K562 (cell line): ENCODE measurements around the gene CTBP2. TPM values are rescaled to one million over a fixed set of nuclear protein-coding genes. Genes with fewer than 3 reads are reported as not detected.

Source experiments
- BCL6 ChIP-seq: fragments of 250-450 bp; sonication (Bioruptor Pico); IDR thresholded peaks from 2 replicates; pipeline ENCODE4 v1.4.0; 2020
- BRCA1 ChIP-seq, 2 experiments: fragments of 450-650 bp in 1 of 2; sonication (generic) in 1 of 2; formaldehyde crosslinking in 1 of 2; IDR thresholded peaks; 2 replicates each; pipeline versions ENCODE4 v1.5.0 to v1.6.1; 2017 to 2020; ENCODE audit warnings: mild to moderate bottlenecking in 1 of 2, missing genetic modification reagents in 1 of 2
- CBFA2T3 ChIP-seq: fragments of 450-650 bp; IDR thresholded peaks from 2 replicates; pipeline ENCODE4 v1.6.1; 2017
- CBX3 ChIP-seq, 2 experiments: IDR thresholded peaks; 1 replicate in 1 of 2; 2 replicates in 1 of 2; pipeline ENCODE4 v1.6.1; 2012; ENCODE audit warnings: inconsistent platforms in 2 of 2, low read length in 2 of 2, borderline replicate concordance in 1 of 2, control low read depth in 1 of 2
- COPS2 ChIP-seq: fragments of 450-650 bp; conservative IDR thresholded peaks from 2 replicates; pipeline ENCODE4 v1.6.1; 2016; ENCODE audit warnings: mild to moderate bottlenecking, moderate library complexity
- FOXP1 ChIP-seq: sonication (generic); formaldehyde crosslinking; IDR thresholded peaks from 2 replicates; pipeline ENCODE4 v1.8.0; 2022; ENCODE audit warnings: mild to moderate bottlenecking, missing genetic modification reagents
- GABPB2 ChIP-seq: fragments of 250-450 bp; sonication (Bioruptor Pico); conservative IDR thresholded peaks from 2 replicates; pipeline ENCODE4 v1.5.1; 2021; ENCODE audit warnings: mild to moderate bottlenecking
- PHB2 ChIP-seq: fragments of 450-650 bp; IDR thresholded peaks from 2 replicates; pipeline ENCODE4 v1.6.1; 2017; ENCODE audit warnings: low read depth
- PML ChIP-seq: IDR thresholded peaks from 2 replicates; pipeline ENCODE4 v1.6.1; 2012; ENCODE audit warnings: low read length, inconsistent platforms
- SAP30 ChIP-seq: fragments of 200-600 bp; sonication (generic); IDR thresholded peaks from 2 replicates; pipeline ENCODE4 v1.6.1; 2012; ENCODE audit warnings: borderline replicate concordance, low read depth, mild to moderate bottlenecking, moderate library complexity, low read length, control low read depth, inconsistent platforms; ENCODE audit not compliant: insufficient read depth, poor library complexity, severe bottlenecking
- TCF3 ChIP-seq: sonication (generic); formaldehyde crosslinking; IDR thresholded peaks from 2 replicates; pipeline ENCODE4 v1.4.0; 2020; ENCODE audit warnings: mild to moderate bottlenecking, missing genetic modification reagents
- XRCC3 ChIP-seq: fragments of 450-650 bp; IDR thresholded peaks from 2 replicates; pipeline ENCODE4 v1.6.1; 2017; ENCODE audit warnings: mild to moderate bottlenecking, moderate library complexity
- ZBED1 ChIP-seq: IDR thresholded peaks from 2 replicates; pipeline ENCODE4 v1.6.1; 2014
- ZBTB1 ChIP-seq: sonication (generic); formaldehyde crosslinking; IDR thresholded peaks from 2 replicates; pipeline ENCODE4 v1.8.1; 2023; ENCODE audit warnings: missing genetic modification reagents, low read depth, mild to moderate bottlenecking, borderline replicate concordance
- ZNF143 ChIP-seq: sonication (generic); formaldehyde crosslinking; IDR thresholded peaks from 2 replicates; pipeline ENCODE4 v1.9.0; 2022; ENCODE audit warnings: mild to moderate bottlenecking, missing genetic modification reagents
- ZNF263 ChIP-seq: sonication (generic); formaldehyde crosslinking; IDR thresholded peaks from 2 replicates; pipeline ENCODE4 v1.8.0; 2022; ENCODE audit warnings: mild to moderate bottlenecking, missing genetic modification reagents, borderline replicate concordance
- ZNF695 ChIP-seq: fragments of 450-650 bp; formaldehyde crosslinking; IDR thresholded peaks from 2 replicates; pipeline ENCODE4 v1.4.0; 2020; ENCODE audit warnings: mild to moderate bottlenecking, moderate library complexity
- ZNF764 ChIP-seq: fragments of 250-450 bp; sonication (Bioruptor Pico); IDR thresholded peaks from 2 replicates; pipeline ENCODE4 v1.4.0; 2020; ENCODE audit warnings: low read depth, mild to moderate bottlenecking, moderate library complexity
- polyA plus RNA-seq, 8 experiments: library from polyadenylated mRNA; depleted of rRNA in 4 of 8; stranded (reverse) in 5 of 8; unstranded in 3 of 8; fragments of >200 nt; fragmentation: Nextera tagmentation in 2 of 8; fragmentation: Illumina TruSeq in 1 of 8; extraction: Ambion mirVana in 2 of 8; extraction: Trizol in 1 of 8; gene quantifications; 2 replicates each; pipeline versions ENCODE4 v1.2.1 to v1.2.3, GENCODE V29; 2011 to 2014; ENCODE audit warnings: inconsistent platforms in 1 of 8, missing spikeins in 1 of 8
- total RNA-seq, 7 experiments: library from RNA; depleted of rRNA in 6 of 7; stranded (reverse); fragments of >200 nt in 6 of 7; fragmentation: Illumina TruSeq in 2 of 7; extraction: Trizol in 2 of 7; gene quantifications; 2 replicates each; pipeline versions ENCODE4 v1.2.1 to v1.2.3, GENCODE V29; 2011 to 2021; ENCODE audit warnings: low replicate concordance in 1 of 7
- TF ChIP-seq, protein P1 (sequence below), 2 experiments: IDR thresholded peaks in 1 of 2; conservative IDR thresholded peaks in 1 of 2; 2 replicates each; pipeline ENCODE4 v1.6.1; 2016; ENCODE audit warnings: low read depth in 2 of 2, mild to moderate bottlenecking in 1 of 2, missing compliant biosample characterization in 1 of 2, missing genetic modification characterization in 1 of 2, moderate library complexity in 1 of 2
- TF ChIP-seq, protein P2 (sequence below): fragments of 250-450 bp; sonication (Bioruptor Pico); IDR thresholded peaks from 2 replicates; pipeline ENCODE4 v1.8.0; 2021; ENCODE audit warnings: moderate library complexity, mild to moderate bottlenecking, inconsistent platforms
- TF ChIP-seq, protein P3 (sequence below): fragments of 250-450 bp; sonication (Bioruptor Pico); IDR thresholded peaks from 2 replicates; pipeline ENCODE4 v1.8.0; 2021; ENCODE audit warnings: moderate library complexity, mild to moderate bottlenecking, inconsistent platforms
- TF ChIP-seq, protein P4 (sequence below), 2 experiments: fragments of 200-800 bp in 1 of 2; sonication (Bioruptor generic) in 1 of 2; sonication (generic) in 1 of 2; formaldehyde crosslinking in 1 of 2; IDR thresholded peaks in 1 of 2; conservative IDR thresholded peaks in 1 of 2; 2 replicates each; pipeline versions ENCODE4 v1.5.0 to v1.6.1; 2016 to 2020; ENCODE audit warnings: missing compliant biosample characterization in 1 of 2, missing genetic modification characterization in 1 of 2, missing genetic modification reagents in 1 of 2

Gene CTBP2
- total and polyA plus RNA-seq, 9 of the 15 experiments (the other 6 are each of a cell fraction or from before 2014, with no cell fraction given): 1.3 to 8.8 (median 5.1) TPM

- TF ChIP-seq, protein P1, sequence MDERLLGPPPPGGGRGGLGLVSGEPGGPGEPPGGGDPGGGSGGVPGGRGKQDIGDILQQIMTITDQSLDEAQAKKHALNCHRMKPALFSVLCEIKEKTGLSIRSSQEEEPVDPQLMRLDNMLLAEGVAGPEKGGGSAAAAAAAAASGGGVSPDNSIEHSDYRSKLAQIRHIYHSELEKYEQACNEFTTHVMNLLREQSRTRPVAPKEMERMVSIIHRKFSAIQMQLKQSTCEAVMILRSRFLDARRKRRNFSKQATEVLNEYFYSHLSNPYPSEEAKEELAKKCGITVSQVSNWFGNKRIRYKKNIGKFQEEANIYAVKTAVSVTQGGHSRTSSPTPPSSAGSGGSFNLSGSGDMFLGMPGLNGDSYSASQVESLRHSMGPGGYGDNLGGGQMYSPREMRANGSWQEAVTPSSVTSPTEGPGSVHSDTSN (CRISPR knock-in tag; IDR thresholded peaks at IDR 0.05; ENCODE audit: low read depth): no peak
- TF ChIP-seq, protein P1 (tag; conservative IDR thresholded peaks at IDR 0.05; ENCODE audit: low read depth): no peak
- TF ChIP-seq PHB2 (no peak), BCL6 (CRISPR knock-in tag) (no peak), ZBTB1 (CRISPR knock-in tag) (peak; percentile 49; the same call in 1 of the 2 replicates), XRCC3 (no peak), ZNF695 (CRISPR knock-in tag) (no peak), ZNF764 (CRISPR knock-in tag) (no peak), COPS2 (no peak), BRCA1 (IDR thresholded peaks at IDR 0.05) (no peak), BRCA1 (CRISPR knock-in tag; IDR thresholded peaks at IDR 0.05) (no peak), CBX3 (IDR thresholded peaks at IDR 0.05; ENCODE audit: borderline replicate concordance in 1 of 2, low read length in 2 of 2) (no peak), TCF3 (no peak), ZBED1 (no peak), PML (no peak), ZNF263 (CRISPR knock-in tag) (no peak), CBFA2T3 (no peak), SAP30 (peak; percentile 83), FOXP1 (CRISPR knock-in tag) (no peak), GABPB2 (CRISPR knock-in tag) (no peak), ZNF143 (CRISPR knock-in tag) (no peak)
- TF ChIP-seq, protein P2, sequence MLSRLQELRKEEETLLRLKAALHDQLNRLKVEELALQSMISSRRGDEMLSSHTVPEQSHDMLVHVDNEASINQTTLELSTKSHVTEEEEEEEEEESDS: no peak
- TF ChIP-seq, protein P3, sequence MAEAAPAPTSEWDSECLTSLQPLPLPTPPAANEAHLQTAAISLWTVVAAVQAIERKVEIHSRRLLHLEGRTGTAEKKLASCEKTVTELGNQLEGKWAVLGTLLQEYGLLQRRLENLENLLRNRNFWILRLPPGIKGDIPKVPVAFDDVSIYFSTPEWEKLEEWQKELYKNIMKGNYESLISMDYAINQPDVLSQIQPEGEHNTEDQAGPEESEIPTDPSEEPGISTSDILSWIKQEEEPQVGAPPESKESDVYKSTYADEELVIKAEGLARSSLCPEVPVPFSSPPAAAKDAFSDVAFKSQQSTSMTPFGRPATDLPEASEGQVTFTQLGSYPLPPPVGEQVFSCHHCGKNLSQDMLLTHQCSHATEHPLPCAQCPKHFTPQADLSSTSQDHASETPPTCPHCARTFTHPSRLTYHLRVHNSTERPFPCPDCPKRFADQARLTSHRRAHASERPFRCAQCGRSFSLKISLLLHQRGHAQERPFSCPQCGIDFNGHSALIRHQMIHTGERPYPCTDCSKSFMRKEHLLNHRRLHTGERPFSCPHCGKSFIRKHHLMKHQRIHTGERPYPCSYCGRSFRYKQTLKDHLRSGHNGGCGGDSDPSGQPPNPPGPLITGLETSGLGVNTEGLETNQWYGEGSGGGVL (CRISPR knock-in tag): no peak
- TF ChIP-seq, protein P4, sequence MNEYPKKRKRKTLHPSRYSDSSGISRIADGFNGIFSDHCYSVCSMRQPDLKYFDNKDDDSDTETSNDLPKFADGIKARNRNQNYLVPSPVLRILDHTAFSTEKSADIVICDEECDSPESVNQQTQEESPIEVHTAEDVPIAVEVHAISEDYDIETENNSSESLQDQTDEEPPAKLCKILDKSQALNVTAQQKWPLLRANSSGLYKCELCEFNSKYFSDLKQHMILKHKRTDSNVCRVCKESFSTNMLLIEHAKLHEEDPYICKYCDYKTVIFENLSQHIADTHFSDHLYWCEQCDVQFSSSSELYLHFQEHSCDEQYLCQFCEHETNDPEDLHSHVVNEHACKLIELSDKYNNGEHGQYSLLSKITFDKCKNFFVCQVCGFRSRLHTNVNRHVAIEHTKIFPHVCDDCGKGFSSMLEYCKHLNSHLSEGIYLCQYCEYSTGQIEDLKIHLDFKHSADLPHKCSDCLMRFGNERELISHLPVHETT (CRISPR knock-in tag; conservative IDR thresholded peaks at IDR 0.05 in 1 of 2, IDR thresholded peaks at IDR 0.05 in 1 of 2): peak in 1 of 2 experiments; percentile 68; a peak in 2 of 4 replicates
These were observed 718 bp upstream of the CTBP2 start (continued) for GRCh38 chr10:125160856-125161706.
